GM18505 (cell line): ENCODE data around the gene IL11.

Source experiments
- ATAC-seq: cut with Tn5 transposase; IDR thresholded peaks from one replicate; pipeline ENCODE4 v1.9.1; 2021; ENCODE audit not compliant: unreplicated experiment
- POLR2A ChIP-seq: IDR thresholded peaks from 4 replicates; pipeline ENCODE4 v1.6.1; 2011; ENCODE audit warnings: borderline replicate concordance; ENCODE audit not compliant: insufficient read depth, insufficient read length; ENCODE audit errors: extremely low read depth

The IL11 gene

DNA sequence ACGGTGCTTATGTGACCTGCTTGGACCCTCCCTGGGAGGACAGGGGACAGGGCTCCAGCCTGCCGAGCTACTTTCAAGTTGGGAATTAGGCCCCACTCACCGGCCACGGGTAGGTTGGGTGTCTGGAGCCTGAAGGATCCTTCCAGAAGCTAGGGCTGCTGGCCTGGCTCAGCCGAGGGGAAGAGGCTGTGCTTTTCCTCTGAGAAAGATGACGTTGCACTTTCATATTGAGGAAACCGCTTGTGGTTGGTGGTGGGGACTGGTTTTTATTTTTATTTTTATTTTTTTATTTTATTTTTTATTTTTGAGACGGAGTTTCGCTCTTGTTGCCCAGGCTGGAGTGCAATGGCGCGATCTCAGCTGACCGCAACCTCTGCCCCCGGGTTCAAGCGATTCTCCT lies 45.1 kb downstream of the IL11 start, which contains the start of gene TMEM150B:
Gene TMEM150B (minus strand): TSS at position 170 of the 400 bp plus-strand sequence. CDS start 4,305 bp downstream, outside the sequence.
- no peak for TF ChIP-seq POLR2A
- no peak for ATAC-seq

DNA sequence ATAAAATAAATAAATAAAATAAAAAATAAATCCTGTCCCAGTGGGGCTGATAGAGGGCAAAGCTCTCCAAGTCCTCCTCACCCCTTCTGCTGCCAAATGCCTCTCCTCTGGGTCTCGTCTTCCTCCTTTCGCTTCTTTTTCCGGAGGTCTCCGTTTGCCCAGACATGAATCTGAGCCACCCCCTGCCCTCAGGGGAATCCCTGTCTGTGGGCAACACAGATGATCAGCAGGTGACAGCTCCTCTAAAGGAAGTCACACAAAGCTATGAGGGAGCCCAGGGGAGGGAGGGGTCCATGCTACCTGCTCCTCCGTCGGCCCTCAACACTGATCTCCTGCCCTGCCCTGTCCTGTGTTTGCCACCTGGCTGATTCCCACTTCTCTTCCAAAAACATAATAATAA lies 45.6 kb downstream of the IL11 start:
- TF ChIP-seq POLR2A = no peak
- ATAC-seq = no peak

- no peak for TF ChIP-seq POLR2A
- ATAC-seq = no peak
Measured at GRCh38 chr19:55322204-55322885, 47.9 kb downstream of the IL11 start.

DNA sequence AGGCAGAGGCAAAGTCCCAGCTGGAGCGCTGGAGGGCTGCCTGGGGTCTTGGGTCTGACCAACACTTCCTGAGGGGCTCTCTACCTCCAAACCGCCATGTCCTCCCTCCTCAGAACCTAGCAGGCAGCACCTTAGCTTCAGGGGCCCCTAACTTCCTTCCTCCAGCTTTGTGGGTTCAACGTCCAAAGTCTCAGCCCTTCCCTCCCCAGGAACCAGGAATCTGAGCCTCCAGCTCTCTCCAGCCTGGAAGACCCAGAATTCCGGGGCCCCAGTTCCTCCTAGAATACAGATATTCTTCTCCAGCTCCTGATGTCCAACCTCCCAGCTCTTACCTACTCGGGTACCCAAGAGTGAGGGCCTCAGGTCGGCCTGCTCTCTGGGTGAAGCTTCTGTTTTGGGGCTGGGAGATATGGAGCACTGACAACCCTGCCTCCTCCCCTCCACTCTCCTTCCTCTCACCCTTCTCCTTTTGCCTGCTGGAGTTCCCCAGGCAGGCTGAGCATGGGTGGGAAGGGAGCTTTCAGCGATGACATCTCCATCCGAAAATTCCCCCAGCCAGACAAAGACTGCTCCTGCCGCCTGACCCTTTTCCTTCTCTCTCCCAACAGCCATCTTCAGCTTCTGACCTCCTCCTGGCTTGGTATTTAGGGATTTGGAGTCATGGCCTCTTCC lies 48.7 kb downstream of the IL11 start:
- ATAC-seq = no peak
- no peak for TF ChIP-seq POLR2A

- ATAC-seq = no peak
- TF ChIP-seq POLR2A = no peak
Measured at GRCh38 chr19:55320844-55321419, 49.3 kb downstream of the IL11 start.

GRCh38 chr19:55319785-55320184 lies 50.5 kb downstream of the IL11 start:
- no peak for TF ChIP-seq POLR2A
- ATAC-seq = no peak

DNA sequence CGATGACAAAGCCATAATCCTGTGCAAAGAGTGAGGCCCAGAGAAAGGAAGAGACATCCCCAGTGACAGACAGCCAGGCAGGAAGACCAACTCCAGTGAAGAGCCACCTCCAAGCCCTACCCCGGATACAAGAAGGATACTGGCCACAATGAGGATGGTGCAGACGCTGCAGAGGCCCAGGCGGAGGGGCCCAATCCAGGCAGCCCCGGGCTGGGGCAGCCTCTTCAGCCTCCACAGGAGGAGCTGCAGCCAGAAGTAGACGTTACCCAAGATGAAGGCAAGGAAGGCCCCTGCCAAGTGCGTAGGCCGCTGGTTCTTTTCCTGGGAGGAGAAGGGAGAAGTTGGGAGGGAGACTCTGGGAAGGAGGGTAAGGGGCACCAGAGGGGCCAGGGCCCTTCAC lies 53.6 kb downstream of the IL11 start:
- no peak for ATAC-seq

GRCh38 chr19:55315956-55316525 lies 54.2 kb downstream of the IL11 start:
- no peak for ATAC-seq
- TF ChIP-seq POLR2A = no peak

More for the DNA sequence above, 53.6 kb downstream of the IL11 start:
- TF ChIP-seq POLR2A = no peak

DNA sequence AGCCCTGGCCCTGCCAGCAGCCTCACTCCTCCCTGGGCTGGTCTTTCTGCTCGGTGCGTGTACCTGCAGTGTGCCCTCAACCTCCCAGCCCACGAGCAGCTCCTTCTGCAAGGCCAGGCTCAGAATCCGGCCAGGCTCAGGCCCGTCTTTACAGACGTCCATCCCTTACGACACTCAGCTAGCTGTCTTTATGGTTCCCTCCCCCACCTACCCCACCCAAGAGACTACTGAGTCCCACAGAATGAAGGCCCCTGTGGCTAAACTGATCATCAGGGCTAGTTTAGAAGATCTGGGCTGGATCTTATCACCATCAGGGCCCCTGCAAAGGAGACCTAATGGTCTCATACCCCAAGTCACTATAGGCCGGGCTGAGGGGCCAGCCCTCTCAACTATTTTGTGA lies 55.9 kb downstream of the IL11 start:
- no peak for ATAC-seq
- TF ChIP-seq POLR2A = no peak
